ENCODE data around the gene MFSD1. TPM values are rescaled to one million over a fixed set of nuclear protein-coding genes. Genes with fewer than 3 reads are reported as not detected.
A peak's percentile ranks its signal among the peaks of the same experiment; 100 is the strongest.

Gene MFSD1
- total and polyA plus RNA-seq, 2 of the 4 experiments (the other 2 are of a cell fraction), result 50.4 to 64.2 TPM

DNA sequence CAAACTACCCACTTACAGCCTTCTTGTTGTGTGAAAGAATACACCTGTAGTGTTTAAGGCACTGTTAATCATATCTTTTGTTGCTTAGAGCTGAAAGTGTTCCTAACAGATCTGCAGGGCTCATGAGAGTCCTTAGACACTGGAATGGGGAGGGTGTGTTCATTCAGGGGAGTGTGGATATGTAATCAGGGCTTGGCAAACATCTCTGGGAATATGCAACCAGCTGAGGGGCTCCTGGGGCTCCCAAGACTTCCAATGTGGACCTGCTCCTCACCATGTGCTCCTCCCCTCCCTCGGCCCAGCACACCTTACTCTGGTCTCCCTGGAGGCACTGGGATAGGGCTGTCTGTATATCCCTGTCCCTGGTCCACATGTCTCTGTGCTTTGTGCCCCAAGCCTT, 30.3 kb upstream of the MFSD1 start (continued):
- TF ChIP-seq, protein P1, sequence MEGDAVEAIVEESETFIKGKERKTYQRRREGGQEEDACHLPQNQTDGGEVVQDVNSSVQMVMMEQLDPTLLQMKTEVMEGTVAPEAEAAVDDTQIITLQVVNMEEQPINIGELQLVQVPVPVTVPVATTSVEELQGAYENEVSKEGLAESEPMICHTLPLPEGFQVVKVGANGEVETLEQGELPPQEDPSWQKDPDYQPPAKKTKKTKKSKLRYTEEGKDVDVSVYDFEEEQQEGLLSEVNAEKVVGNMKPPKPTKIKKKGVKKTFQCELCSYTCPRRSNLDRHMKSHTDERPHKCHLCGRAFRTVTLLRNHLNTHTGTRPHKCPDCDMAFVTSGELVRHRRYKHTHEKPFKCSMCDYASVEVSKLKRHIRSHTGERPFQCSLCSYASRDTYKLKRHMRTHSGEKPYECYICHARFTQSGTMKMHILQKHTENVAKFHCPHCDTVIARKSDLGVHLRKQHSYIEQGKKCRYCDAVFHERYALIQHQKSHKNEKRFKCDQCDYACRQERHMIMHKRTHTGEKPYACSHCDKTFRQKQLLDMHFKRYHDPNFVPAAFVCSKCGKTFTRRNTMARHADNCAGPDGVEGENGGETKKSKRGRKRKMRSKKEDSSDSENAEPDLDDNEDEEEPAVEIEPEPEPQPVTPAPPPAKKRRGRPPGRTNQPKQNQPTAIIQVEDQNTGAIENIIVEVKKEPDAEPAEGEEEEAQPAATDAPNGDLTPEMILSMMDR (conservative IDR thresholded peaks at IDR 0.05; ENCODE audit: low read depth, low read length), result no peak
- TF ChIP-seq, protein P2, sequence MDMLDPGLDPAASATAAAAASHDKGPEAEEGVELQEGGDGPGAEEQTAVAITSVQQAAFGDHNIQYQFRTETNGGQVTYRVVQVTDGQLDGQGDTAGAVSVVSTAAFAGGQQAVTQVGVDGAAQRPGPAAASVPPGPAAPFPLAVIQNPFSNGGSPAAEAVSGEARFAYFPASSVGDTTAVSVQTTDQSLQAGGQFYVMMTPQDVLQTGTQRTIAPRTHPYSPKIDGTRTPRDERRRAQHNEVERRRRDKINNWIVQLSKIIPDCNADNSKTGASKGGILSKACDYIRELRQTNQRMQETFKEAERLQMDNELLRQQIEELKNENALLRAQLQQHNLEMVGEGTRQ (IDR thresholded peaks at IDR 0.05; ENCODE audit: low read depth, low read length), result no peak

DNA sequence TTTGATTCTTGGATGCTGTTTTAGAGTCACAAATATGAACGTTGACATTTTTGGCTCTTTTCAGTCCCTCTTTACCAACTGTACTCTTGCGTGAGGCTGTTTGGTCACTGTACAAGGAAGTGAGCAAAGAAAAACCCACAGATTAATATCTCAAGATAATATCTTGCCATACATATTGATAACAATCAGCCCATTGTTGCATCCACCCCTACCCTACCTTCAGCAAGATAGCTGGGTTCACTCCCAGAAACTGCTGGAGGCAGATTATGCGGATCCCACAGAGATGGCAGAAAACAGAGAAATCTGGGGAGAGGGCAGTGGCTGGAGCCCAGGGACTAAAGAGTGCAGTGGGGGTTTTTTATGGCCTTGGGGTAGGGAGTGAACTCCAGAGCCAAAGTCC, 29.9 kb upstream of the MFSD1 start:
- Histone ChIP-seq H3K9ac (ENCODE audit: low read depth, low read length) (no peak overlapping the region), H3K36me3 (ENCODE audit: control insufficient read depth, insufficient read depth, low read length) (no peaks in the 10 kb centered on the region), H3K27ac (ENCODE audit: insufficient read depth, low read length) (no peak overlapping the region), H3K79me1 (ENCODE audit: low read depth in 1 of 2, low read length in 2 of 2) (no peaks in the 10 kb centered on the region; a peak in 1 of 4 replicates), H3K56ac (ENCODE audit: extremely low read depth, insufficient read depth, low read length) (no peak overlapping the region), H3K9me3 (ENCODE audit: control insufficient read depth, insufficient read depth, low read length) (no peaks in the 10 kb centered on the region), H2AK9ac (replicated peaks; ENCODE audit: low read depth, low read length, poor library complexity) (no peak overlapping the region), H2AFZ (replicated peaks; ENCODE audit: low read length, poor library complexity) (no peak overlapping the region), H3K18ac (ENCODE audit: low read depth, low read length) (peak overlapping the region; percentile 67; the same call in 1 of the 2 replicates), H2BK120ac (ENCODE audit: low read depth, low read length) (no peak overlapping the region; the same call in 1 of the 2 replicates), H2BK5ac (ENCODE audit: low read depth, low read length, poor library complexity, severe bottlenecking) (no peak overlapping the region), H3K9me1 (ENCODE audit: insufficient read depth, low read length) (peaks cover 12% of the 10 kb centered on the region), H3K4ac (ENCODE audit: low read depth, low read length) (peak overlapping the region; percentile 49; the same call in 1 of the 2 replicates), H2BK20ac (ENCODE audit: low read depth, low read length) (0 out of 2 replicates have a peak overlapping the region, but pooled peaks have one; percentile 36), H4K5ac (ENCODE audit: low read depth, low read length) (peak overlapping the region; percentile 24; the same call in 1 of the 2 replicates), H4K91ac (ENCODE audit: insufficient read depth, low read depth, low read length) (peak overlapping the region; percentile 31), H3K4me3 (ENCODE audit: insufficient read depth, low read depth, low read length) (no peak overlapping the region), H4K8ac (ENCODE audit: low read depth in 2 of 2, low read length in 2 of 2) (no peak overlapping the region), H2AK5ac (ENCODE audit: low read depth, low read length) (peak overlapping the region; percentile 77; the same call in 1 of the 2 replicates), H3K14ac (replicated peaks; ENCODE audit: low read depth, low read length) (no peak overlapping the region), H3K27me3 (ENCODE audit: control insufficient read depth, insufficient read depth, low read length) (no peaks in the 10 kb centered on the region), H3K4me2 (ENCODE audit: low read depth, low read length) (no peak overlapping the region), H2BK15ac (ENCODE audit: low read depth, low read length) (peak overlapping the region; percentile 25; the same call in 1 of the 3 replicates), H4K20me1 (ENCODE audit: insufficient read depth, low read length) (0 out of 2 replicates have a peak, but pooled peaks cover 2% of the 10 kb centered on the region), H3K4me1 (ENCODE audit: control insufficient read depth, insufficient read depth, low read length) (peaks cover 23% of the 10 kb centered on the region), H3K23ac (ENCODE audit: low read depth, low read length) (no peak overlapping the region)
- POLR2A ChIA-PET (ENCODE audit: unreplicated experiment), result no interaction called here
- CTCF ChIA-PET, result no interaction called here
- dilution Hi-C loops (cut with HindIII; ENCODE audit: low sequenced_read_pairs, unreplicated experiment) (no loop called here), intact Hi-C loops (cut with micrococcal nuclease) (no loop called here), in situ Hi-C loops (cut with MboI; ENCODE audit: low sequenced_read_pairs) (no loop called here)
- DNase-seq (no peak), ATAC-seq (ENCODE audit: low read depth) (no peak)
- no TSS peak for BruUV-seq (replicated peaks)
- no CpG with 5 or more reads among the region's 3 CpGs for WGBS, 2 experiments (ENCODE audit: extremely low coverage in 2 of 2, insufficient read length in 1 of 2)
- TF ChIP-seq, protein P1 (conservative IDR thresholded peaks at IDR 0.05; ENCODE audit: low read depth, low read length), result no peak
- TF ChIP-seq SMC3 (IDR thresholded peaks at IDR 0.05; ENCODE audit: low read depth, low read length) (no peak), CEBPB (IDR thresholded peaks at IDR 0.05; ENCODE audit: low read depth, low read length) (no peak), MAZ (IDR thresholded peaks at IDR 0.05; ENCODE audit: borderline replicate concordance, low read depth, low read length) (no peak), MXI1 (IDR thresholded peaks at IDR 0.05; ENCODE audit: borderline replicate concordance, low read depth, low read length) (no peak), NFE2L2 (IDR thresholded peaks at IDR 0.05; ENCODE audit: low read depth, low read length) (no peak), RFX5 (IDR thresholded peaks at IDR 0.05; ENCODE audit: low read depth, low read length) (no peak)
- TF ChIP-seq, protein P2 (IDR thresholded peaks at IDR 0.05; ENCODE audit: low read depth, low read length), result no peak

Data from IMR-90 (cell line).